AG09309 (cell line): ENCODE results near the gene MPHOSPH10.

Experiments
- DNase-seq: peaks from one replicate; pipeline ENCODE4 v3.0.0-alpha.2; 2010; ENCODE audit warnings: low read depth
- H3K4me3 ChIP-seq: 2 replicates; pipeline ENCODE4 v1.5.1; 2011; ENCODE audit warnings: mild to moderate bottlenecking, low read depth, low read length, moderate library complexity; ENCODE audit not compliant: control insufficient read depth
- CTCF ChIP-seq: IDR thresholded peaks from 2 replicates; pipeline ENCODE4 v1.5.1; 2011; ENCODE audit warnings: mild to moderate bottlenecking, low read depth, low read length, inconsistent platforms; ENCODE audit not compliant: insufficient read depth, control insufficient read depth; ENCODE audit errors: missing control alignments

Gene MPHOSPH10

GRCh38 chr2:71186973-71187372, 56.5 kb downstream of the MPHOSPH10 start:
- TF ChIP-seq CTCF = no peak
- no peak overlapping the region for H3K4me3 ChIP-seq
- no peak for DNase-seq

DNA sequence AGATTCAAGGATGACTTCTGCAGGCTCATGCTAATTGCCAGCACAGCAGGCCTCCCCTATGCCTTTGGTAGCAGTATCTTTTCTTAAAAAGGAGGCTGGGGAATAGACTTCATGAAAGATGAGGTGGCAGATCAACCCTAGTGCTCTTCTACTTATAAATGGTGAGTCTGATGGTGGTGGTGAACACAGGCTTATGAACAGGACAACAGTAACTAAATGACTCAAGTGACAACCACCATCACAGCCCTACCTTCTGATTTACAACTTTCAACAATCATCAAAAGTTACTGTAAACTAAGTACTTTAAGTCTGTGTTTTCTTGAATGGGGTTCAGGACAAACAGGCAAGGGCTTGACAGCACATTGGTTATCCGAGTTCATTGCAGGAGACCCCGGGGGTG, 57.2 kb downstream of the MPHOSPH10 start:
- DNase-seq = no peak
- no peak for TF ChIP-seq CTCF
- H3K4me3 ChIP-seq = no peak overlapping the region

- TF ChIP-seq CTCF = peak; percentile 53
- DNase-seq = peak; percentile 20
These were observed 60.5 kb downstream of the MPHOSPH10 start for GRCh38 chr2:71190656-71191569.

DNA sequence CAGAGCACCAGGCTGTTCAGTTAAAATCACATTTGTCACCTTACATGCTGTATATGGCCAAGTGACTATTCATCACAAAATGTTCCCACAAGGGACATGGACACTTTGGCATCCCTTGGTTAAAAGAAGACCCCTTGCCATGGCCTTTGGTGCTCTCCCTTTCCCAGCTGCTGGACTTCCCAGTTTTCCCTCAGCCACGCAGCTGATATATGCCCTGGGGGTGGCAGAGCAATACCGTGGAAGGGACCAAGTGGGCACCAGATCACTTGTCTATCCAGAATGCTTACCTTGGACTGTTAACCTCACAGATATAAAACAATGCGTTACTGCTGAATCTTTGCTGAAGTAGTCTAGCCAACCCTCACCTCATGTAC, 61.1 kb downstream of the MPHOSPH10 start:
- DNase-seq = no peak
- no peak overlapping the region for H3K4me3 ChIP-seq
- TF ChIP-seq CTCF = no peak

More at GRCh38 chr2:71190656-71191569, 60.5 kb downstream of the MPHOSPH10 start:
- H3K4me3 ChIP-seq = no peak overlapping the region
